Prostate gland (tissue), 2 donors: ENCODE data around the gene TBKBP1.

ENCODE experiments used
- CTCF ChIP-seq, 4 experiments: fragments of 200-600 bp in 2 of 4; fragments of 450-650 bp in 2 of 4; sonication (generic) in 2 of 4; IDR thresholded peaks; 1 replicate in 3 of 4; 2 replicates in 1 of 4; pipeline ENCODE4 v1.5.1; 2016 to 2019; ENCODE audit warnings: antibody characterized with exemption in 4 of 4, mild to moderate bottlenecking in 2 of 4, moderate library complexity in 2 of 4
- POLR2A ChIP-seq: fragments of 450-650 bp; IDR thresholded peaks from one replicate; pipeline ENCODE4 v1.6.1; 2016; ENCODE audit warnings: antibody characterized with exemption, mild to moderate bottlenecking

GRCh38 chr17:47695429-47696376 is 1.7 kb downstream of the TBKBP1 start:
- TF ChIP-seq CTCF (IDR thresholded peaks at IDR 0.05) (no peak), POLR2A (no peak)
